ENCODE results near the gene PDGFD.

Gene PDGFD

GRCh38 chr11:103881584-103881983 is 282.4 kb downstream of the PDGFD start:
- ATAC-seq (ENCODE audit: insufficient read depth, low read depth) (no peak), DNase-seq (no peak)
- Histone ChIP-seq H3K4me2 (ENCODE audit: insufficient read depth, low read length) (no peak overlapping the region), H3K9ac (ENCODE audit: low read depth, low read length) (no peak overlapping the region), H3K27ac (ENCODE audit: low read length) (no peak overlapping the region), H3K4me1 (ENCODE audit: insufficient read depth, low read length) (no peaks in the 10 kb centered on the region; the same call in 1 of the 2 replicates), H3K9me3 (ENCODE audit: insufficient read depth, low read length, severe bottlenecking) (no peaks in the 10 kb centered on the region), H3K27me3 (ENCODE audit: insufficient read depth, low read length, poor library complexity) (no peaks in the 10 kb centered on the region), H3K4me3 (ENCODE audit: low read depth in 1 of 2, low read length in 2 of 2) (no peak overlapping the region), H3K79me2 (ENCODE audit: insufficient read depth, low read length) (no peaks in the 10 kb centered on the region), H3K36me3 (ENCODE audit: insufficient read depth, low read length) (no peaks in the 10 kb centered on the region), H4K20me1 (ENCODE audit: insufficient read depth, low read length) (no peaks in the 10 kb centered on the region), H2AFZ (ENCODE audit: low read depth, low read length) (no peak overlapping the region)
- TF ChIP-seq CTCF (IDR thresholded peaks at IDR 0.05; ENCODE audit: borderline replicate concordance, extremely low read depth, low read length, poor library complexity, severe bottlenecking) (no peak), EZH2 (IDR thresholded peaks at IDR 0.05; ENCODE audit: borderline replicate concordance, low read depth, low read length, severe bottlenecking) (no peak)

GRCh38 chr11:103880968-103881367 is 283.0 kb downstream of the PDGFD start:
- H3K27ac ChIP-seq (ENCODE audit: low read length): no peak overlapping the region
- H4K20me1 ChIP-seq (ENCODE audit: insufficient read depth, low read length): no peaks in the 10 kb centered on the region
- DNase-seq (no peak), ATAC-seq (ENCODE audit: insufficient read depth, low read depth) (no peak)
- H3K79me2 ChIP-seq (ENCODE audit: insufficient read depth, low read length): no peaks in the 10 kb centered on the region
- H3K9ac ChIP-seq (ENCODE audit: low read depth, low read length): no peak overlapping the region
- H3K4me2 ChIP-seq (ENCODE audit: insufficient read depth, low read length): no peak overlapping the region
- no peak overlapping the region for H3K4me3 ChIP-seq (ENCODE audit: low read depth in 1 of 2, low read length in 2 of 2)
- H3K9me3 ChIP-seq (ENCODE audit: insufficient read depth, low read length, severe bottlenecking): no peaks in the 10 kb centered on the region
- H3K36me3 ChIP-seq (ENCODE audit: insufficient read depth, low read length): no peaks in the 10 kb centered on the region
- no peaks in the 10 kb centered on the region for H3K27me3 ChIP-seq (ENCODE audit: insufficient read depth, low read length, poor library complexity)
- TF ChIP-seq CTCF (IDR thresholded peaks at IDR 0.05; ENCODE audit: borderline replicate concordance, extremely low read depth, low read length, poor library complexity, severe bottlenecking) (no peak), EZH2 (IDR thresholded peaks at IDR 0.05; ENCODE audit: borderline replicate concordance, low read depth, low read length, severe bottlenecking) (no peak)
- H3K4me1 ChIP-seq (ENCODE audit: insufficient read depth, low read length): peaks cover 6% of the 10 kb centered on the region
- H2AFZ ChIP-seq (ENCODE audit: low read depth, low read length): no peak overlapping the region

GRCh38 chr11:103878646-103879045 is 285.3 kb downstream of the PDGFD start:
- no peak overlapping the region for H3K9ac ChIP-seq (ENCODE audit: low read depth, low read length)
- no peak for DNase-seq
- H3K4me1 ChIP-seq (ENCODE audit: insufficient read depth, low read length): peaks cover 16% of the 10 kb centered on the region
- no peaks in the 10 kb centered on the region for H4K20me1 ChIP-seq (ENCODE audit: insufficient read depth, low read length)
- no peak for ATAC-seq (ENCODE audit: insufficient read depth, low read depth)
- H3K27me3 ChIP-seq (ENCODE audit: insufficient read depth, low read length, poor library complexity): no peaks in the 10 kb centered on the region
- no peak overlapping the region for H3K4me2 ChIP-seq (ENCODE audit: insufficient read depth, low read length)
- no peak overlapping the region for H3K4me3 ChIP-seq (ENCODE audit: low read depth in 1 of 2, low read length in 2 of 2)
- no peak overlapping the region for H3K27ac ChIP-seq (ENCODE audit: low read length)
- no peaks in the 10 kb centered on the region for H3K9me3 ChIP-seq (ENCODE audit: insufficient read depth, low read length, severe bottlenecking)
- no peak overlapping the region for H2AFZ ChIP-seq (ENCODE audit: low read depth, low read length)
- no peak for TF ChIP-seq CTCF (IDR thresholded peaks at IDR 0.05; ENCODE audit: borderline replicate concordance, extremely low read depth, low read length, poor library complexity, severe bottlenecking)
- TF ChIP-seq EZH2 (IDR thresholded peaks at IDR 0.05; ENCODE audit: borderline replicate concordance, low read depth, low read length, severe bottlenecking): no peak
- H3K36me3 ChIP-seq (ENCODE audit: insufficient read depth, low read length): no peaks in the 10 kb centered on the region
- H3K79me2 ChIP-seq (ENCODE audit: insufficient read depth, low read length): no peaks in the 10 kb centered on the region

GRCh38 chr11:103877221-103877620 is 286.7 kb downstream of the PDGFD start:
- Histone ChIP-seq H2AFZ (ENCODE audit: low read depth, low read length) (no peak overlapping the region), H4K20me1 (ENCODE audit: insufficient read depth, low read length) (no peaks in the 10 kb centered on the region), H3K36me3 (ENCODE audit: insufficient read depth, low read length) (no peaks in the 10 kb centered on the region), H3K9ac (ENCODE audit: low read depth, low read length) (no peak overlapping the region), H3K9me3 (ENCODE audit: insufficient read depth, low read length, severe bottlenecking) (no peaks in the 10 kb centered on the region), H3K4me3 (ENCODE audit: low read depth in 1 of 2, low read length in 2 of 2) (no peak overlapping the region), H3K4me1 (ENCODE audit: insufficient read depth, low read length) (peaks cover 22% of the 10 kb centered on the region), H3K79me2 (ENCODE audit: insufficient read depth, low read length) (no peaks in the 10 kb centered on the region), H3K27me3 (ENCODE audit: insufficient read depth, low read length, poor library complexity) (no peaks in the 10 kb centered on the region), H3K4me2 (ENCODE audit: insufficient read depth, low read length) (no peak overlapping the region), H3K27ac (ENCODE audit: low read length) (no peak overlapping the region)
- no peak for ATAC-seq (ENCODE audit: insufficient read depth, low read depth)
- no peak for DNase-seq
- TF ChIP-seq CTCF (IDR thresholded peaks at IDR 0.05; ENCODE audit: borderline replicate concordance, extremely low read depth, low read length, poor library complexity, severe bottlenecking): no peak
